Stomach (tissue), 4 donors: Measurements from ENCODE around the gene MGAM2.

Source experiments
- CTCF ChIP-seq, 7 experiments: fragments of 450-650 bp in 4 of 7; fragments of 200-600 bp in 3 of 7; sonication (generic) in 3 of 7; IDR thresholded peaks; one replicate each; pipeline ENCODE4 v1.5.1; 2016 to 2019; ENCODE audit warnings: antibody characterized with exemption in 7 of 7, control low read depth in 2 of 7, mild to moderate bottlenecking in 1 of 7
- POLR2A ChIP-seq, 4 donors: fragments of 450-650 bp; IDR thresholded peaks; one replicate each; pipeline ENCODE4 v1.6.1; 2016; ENCODE audit warnings: antibody characterized with exemption in 4 of 4, control low read depth in 2 of 4, mild to moderate bottlenecking in 1 of 4, moderate library complexity in 1 of 4
- POLR2AphosphoS5 ChIP-seq, 3 donors: sonication (generic); formaldehyde crosslinking; IDR thresholded peaks; one replicate each; pipeline ENCODE4 v1.6.1; 2016; ENCODE audit warnings: antibody characterized with exemption in 3 of 3

- TF ChIP-seq POLR2A (IDR thresholded peaks at IDR 0.05) (no peak), CTCF (IDR thresholded peaks at IDR 0.05) (no peak), POLR2AphosphoS5 (IDR thresholded peaks at IDR 0.05) (no peak)
These were observed 120.2 kb downstream of the MGAM2 start for GRCh38 chr7:142231716-142232115.
